Urothelium cell line (cell line): ENCODE measurements around the gene CREB5.

Experiments used
- DNase-seq: peaks from one replicate; pipeline ENCODE4 v3.0.0; 2011; ENCODE audit warnings: low spot score, mixed read lengths
- FAIRE-seq: peaks from 2 replicates; lab custom pipeline; 2011; peaks lifted over from hg19 to GRCh38; lab: Jason Lieb, UNC

CREB5 gene

DNA sequence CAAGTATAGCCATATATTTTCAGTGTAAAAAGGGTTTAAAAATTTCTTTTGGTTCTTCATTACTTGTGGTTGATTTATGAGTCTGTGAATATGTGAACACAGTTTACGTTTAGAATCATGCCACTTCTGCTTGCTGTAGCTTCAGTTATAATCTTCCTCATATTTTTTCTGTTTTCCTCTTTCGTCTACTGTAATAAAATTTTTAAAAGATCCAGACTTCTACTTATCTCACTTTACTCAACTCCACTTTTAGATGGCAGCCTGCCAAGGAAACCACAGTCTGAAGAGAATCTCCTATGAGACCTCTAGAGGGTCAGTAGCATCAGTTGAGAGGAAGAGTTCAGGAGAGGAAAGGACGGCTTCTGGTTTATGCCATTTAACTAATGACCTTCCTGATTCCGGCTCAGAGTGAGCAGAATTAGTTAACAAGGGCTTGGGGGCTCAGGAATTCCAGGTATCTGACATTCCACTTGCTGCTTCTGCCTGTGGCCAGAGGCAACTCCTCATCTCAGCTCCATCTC is 21.4 kb downstream of the CREB5 start:
- peak; percentile 36 for DNase-seq
- no peak for FAIRE-seq

DNA sequence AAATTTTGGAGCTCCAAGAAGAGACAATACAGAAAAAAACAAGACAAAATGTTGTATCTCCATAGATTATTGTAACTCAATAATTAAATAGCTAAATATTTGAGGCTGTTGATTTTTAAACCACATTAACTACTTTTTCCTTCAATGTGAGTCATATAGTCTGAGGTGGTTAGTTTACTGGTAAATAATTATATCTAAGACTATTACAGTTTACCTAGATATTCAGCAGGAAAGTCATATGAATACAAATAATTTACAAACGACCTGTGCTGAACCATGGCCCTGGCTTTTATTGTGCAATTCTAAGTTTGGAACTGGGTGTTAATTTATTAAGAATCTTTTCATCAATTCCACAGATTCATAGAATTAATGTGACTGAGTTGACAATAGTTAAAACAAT is 22.2 kb downstream of the CREB5 start:
- FAIRE-seq (no peak), DNase-seq (no peak)

DNA sequence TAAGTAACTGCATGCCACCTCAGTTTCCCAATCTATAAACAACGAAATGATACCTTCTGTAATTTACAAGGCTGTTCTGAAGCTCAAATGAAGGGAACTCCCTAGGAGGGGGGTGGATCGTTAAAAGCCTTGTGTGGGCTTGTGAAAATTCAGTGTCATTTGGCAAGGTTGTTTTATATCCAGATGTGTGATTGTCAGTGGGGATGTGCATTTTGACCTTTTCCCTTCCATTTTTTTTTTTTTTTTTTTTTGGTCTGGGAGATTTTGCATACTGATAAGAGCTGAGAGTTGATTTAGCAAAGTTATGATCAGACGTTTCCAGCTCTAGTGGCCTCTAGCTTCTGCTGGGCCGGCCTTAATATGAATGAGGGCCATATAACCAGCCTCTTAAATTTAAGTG is 22.8 kb downstream of the CREB5 start:
- DNase-seq (no peak), FAIRE-seq (no peak)

DNA sequence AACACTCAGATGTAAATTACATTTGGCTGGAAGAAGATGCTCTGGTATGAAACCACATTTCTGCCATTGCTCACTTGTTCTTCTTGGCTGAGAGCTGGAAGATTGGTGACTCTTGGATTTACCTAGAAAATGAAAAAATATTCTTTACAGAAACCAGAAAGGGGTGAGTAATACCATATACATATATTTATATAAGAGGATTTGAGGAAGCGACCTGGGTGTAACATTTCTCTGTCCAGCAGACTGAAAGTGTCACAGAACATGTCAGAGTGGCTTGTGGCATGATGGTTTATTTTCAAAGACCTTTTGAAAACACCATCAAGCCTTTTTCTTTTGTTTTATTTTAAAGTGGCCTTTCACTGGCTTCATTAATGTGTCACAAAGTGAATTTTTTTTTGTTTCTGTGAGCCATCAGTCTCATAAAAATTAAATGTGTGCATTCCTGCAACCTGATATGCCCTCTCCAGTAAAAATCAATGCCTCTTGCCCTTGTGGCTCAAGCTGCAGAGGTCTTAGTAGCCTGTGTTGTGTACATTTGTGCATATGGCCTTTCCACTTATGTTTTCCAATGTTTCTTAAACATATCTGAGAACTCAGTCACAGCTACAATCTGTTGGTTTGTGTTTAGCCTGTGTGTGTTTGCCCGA is 23.5 kb downstream of the CREB5 start:
- no peak for DNase-seq
- FAIRE-seq = no peak

DNA sequence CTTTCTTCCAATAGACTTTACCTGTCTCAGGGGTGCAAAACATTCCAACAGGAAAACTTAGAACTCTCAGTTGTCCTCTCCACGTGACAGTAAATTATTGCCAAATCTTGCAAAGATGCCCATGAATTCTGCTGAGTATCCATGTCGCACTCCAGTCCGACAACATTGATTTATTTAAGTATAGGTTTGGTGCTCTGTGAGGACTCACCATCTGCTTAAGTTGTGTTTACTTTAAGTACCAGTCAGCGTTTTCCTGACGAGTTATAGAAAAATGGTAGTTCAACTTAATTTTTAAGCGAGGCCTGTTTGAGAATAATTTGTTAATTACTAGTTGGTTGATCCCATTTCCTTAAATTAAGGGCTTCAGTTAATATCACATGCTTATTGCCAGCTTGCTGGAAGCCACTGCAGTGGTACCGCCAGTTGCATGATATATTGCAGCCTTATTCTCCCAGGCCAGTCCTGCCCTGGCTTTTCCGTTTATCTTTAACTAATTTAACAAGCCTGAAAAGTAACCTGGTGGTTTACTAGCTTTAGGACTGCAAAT is 27.8 kb downstream of the CREB5 start:
- FAIRE-seq (no peak), DNase-seq (no peak)

DNA sequence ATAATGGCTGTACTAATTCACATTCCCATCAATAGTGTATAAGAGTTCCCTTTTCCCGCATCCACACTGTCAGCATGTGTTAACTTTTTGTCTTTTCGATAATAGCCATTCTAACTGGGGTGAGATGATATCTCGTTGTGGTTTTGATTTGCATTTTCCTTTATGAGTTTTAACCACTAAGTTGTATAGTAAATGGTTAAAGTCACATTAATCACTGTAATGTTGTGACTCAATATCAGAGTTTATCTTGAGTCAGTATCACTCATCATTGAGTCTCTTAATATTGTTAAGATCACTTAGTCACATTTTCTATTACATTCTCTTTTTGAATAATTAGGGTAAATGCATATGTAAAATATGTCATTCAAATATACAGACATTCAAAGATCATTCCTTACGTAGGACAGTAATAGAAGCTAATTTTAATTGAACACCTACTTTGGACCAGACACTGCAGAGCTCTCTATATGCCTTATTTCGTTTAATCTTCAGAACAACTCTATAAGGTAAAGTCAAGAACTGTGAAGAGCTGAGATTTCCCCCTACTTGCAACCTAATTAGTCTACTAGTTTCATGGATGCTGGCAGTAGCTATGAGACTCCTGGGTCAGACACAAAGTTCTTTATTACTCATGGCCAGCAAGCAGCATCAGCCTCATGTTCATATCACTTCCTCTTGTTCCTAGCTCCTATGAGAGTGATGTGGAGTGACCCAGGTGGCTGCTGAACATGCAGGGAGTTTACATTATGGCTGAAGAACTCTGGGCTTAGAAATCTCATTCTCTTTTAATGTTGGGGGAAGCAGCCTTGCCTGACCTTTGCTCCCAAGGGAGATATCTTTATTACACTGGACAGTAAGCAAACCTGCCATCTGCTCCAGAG is 30.5 kb downstream of the CREB5 start:
- no peak for DNase-seq
- FAIRE-seq = peak; percentile 37

DNA sequence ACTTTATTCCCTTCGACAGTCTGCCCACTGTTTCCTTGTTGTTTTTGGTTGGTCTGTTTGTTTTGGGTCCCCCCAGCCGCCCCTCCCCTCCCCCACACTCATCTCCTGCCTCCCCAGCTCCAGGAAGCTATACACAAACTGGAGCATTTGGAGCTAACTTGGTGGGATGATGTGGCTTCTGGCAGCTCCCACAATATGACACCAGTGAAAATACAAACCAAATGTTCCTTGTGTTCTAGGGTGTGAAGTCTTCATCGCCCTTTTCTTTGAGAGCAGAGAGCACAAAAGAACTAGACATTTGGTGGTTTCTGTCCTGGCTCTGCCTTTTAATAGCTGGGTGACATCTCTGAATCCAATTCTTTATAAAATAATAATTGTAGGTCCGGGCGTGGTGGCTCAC is 33.8 kb downstream of the CREB5 start:
- FAIRE-seq (no peak), DNase-seq (no peak)

DNA sequence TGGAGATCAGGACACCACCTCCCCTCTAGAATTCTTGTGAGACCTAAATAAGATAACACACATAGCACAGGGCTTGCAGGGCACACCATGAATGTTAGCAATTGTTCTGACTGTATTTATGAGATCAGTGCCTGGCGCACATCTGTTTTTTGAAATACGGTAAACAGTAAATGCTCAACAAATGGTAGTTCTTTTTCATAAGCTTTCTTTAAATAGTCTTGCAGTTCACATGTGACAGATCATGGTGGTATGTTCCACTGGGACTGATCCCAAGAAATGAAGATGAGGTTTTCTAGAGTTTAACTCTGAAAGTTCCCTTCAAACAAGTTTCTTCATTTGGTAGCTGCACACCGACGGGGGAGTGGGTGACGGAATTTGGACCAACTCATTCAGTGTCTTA is 34.8 kb downstream of the CREB5 start:
- FAIRE-seq (no peak), DNase-seq (no peak)

DNA sequence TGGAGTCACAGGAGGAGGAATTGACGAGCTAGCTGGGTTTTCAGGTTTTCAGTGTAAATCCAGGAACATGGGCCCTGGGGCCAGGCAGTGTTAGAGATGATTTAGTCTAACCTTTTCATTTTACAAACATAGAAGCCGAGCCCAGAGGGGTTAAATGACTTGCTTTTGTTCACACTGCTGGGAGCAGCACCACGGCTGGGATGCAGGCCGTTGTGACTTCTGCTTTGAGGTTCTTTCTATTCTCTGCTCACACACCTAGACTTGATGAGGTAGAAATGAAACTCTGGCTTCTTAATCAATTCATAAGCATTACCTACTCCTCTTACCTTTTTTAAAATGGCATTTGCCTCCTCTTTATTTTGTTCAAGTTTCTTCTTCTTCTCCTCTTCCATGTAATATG is 36.4 kb downstream of the CREB5 start:
- DNase-seq = no peak
- no peak for FAIRE-seq

DNA sequence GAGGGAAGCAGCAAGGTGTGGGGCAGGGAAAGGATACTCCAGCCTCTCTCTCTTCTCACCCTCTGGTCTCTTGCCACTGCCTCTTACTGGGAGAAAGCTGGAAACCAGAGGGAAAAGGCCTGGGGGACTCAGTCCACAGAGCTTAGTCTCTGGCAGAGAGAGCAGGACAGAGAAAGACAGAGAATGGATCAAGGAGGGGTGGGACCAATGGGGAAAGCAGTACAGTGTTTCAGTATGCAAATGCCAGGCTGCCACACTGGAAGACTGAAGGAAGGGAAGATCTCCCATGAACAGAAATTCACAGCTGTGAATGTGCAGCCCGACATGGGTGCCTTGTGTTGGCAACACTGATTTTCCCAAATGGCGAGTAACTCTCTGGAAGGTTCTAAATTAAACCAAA is 40.4 kb downstream of the CREB5 start:
- no peak for FAIRE-seq
- no peak for DNase-seq

DNA sequence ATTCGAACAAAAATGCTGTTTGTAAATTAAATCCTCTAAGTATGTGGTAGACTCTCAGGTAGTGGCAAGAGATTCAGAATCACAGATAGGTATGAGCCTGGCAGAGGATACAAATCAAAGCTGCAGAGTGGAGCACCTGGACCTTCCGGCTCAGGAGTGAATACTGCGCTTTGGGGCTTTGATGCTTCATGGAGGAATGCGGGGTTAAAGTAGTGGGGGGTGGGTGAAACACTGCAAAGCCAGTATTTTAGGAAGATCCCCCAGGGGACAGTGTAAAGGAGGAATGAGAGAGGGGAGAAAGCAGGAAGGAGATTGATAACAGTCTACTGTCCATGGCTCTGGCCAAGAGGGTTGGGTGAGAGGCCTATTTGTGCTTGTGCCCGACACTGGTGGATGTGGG is 43.2 kb downstream of the CREB5 start:
- DNase-seq = no peak
- no peak for FAIRE-seq

DNA sequence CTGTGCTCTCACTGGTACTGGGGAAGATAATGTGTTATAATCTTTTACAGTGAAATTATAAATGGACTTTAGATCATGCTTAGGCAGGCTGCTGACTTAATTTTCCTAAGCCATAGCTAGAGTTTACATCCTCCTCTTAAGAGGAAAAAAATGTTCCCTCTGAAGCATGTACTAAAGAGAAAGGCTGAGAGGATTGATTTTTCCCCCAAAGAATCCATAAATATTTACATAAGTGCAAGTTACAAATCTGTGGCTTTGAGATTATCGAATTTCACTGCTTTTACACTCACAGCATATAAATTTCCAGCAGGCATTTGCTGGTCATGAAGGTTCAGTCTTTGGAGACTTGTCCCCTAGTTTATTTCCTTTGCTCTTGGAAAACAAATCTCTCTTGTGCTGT is 43.7 kb downstream of the CREB5 start:
- FAIRE-seq (no peak), DNase-seq (no peak)

DNA sequence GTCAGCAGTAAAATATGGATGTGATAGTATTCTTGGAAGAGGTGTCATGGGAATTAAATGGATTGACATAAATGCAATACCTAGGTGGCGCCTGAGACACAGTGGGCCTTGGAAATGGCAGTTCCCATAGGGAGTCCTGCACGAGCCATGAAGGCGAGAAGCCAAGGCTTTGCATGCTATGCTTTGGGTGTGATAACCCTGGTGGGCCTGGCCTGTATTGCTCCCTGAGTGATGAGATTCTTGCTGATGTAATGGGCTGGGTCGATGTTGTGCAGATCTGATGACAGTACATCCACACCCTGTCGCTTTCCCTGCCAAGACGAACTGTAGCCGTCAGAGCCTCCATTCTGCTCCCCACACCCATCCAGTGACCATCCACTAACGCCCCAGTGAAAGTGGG is 46.4 kb downstream of the CREB5 start:
- DNase-seq = no peak
- FAIRE-seq = peak; percentile 88

DNA sequence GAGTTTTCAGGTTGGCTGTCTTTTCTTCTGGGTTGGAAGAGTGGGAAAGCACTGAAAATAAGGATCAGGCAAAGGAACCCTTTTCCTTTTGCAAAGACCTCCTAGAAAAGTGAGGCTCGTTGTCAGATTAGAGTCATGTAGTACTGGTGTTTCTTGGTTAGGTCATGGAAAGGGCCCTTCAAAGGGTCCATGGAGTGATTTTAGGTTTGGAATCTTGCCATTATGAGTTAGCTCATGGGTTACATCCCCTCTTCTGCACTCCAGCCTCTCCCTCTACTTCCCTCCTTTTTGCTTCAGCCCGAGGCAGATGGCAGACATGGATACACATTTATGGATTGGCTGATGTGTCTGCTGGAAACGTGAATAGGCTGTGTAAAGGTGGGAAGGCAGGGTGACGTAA is 47.0 kb downstream of the CREB5 start:
- FAIRE-seq = no peak

DNA sequence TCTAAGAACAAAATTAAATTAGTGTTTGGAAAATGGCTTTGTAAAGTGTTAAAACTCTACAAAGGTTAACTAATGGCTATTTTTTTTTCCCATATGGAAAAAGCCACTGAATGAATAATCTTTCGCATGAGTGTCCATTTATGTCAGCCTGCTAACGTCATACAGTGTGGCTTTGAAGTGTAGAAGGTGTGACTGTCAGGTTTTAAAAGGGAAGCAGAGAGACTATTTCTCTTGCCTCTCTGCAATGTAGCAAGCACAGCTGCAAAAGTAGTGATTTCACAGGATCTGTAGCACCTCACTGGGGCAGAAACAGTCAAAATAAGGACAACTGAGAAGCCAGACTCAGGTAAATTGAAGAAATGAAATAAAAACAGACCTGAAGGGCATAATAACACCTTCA is 53.4 kb downstream of the CREB5 start:
- no peak for FAIRE-seq
- no peak for DNase-seq

More for the DNA sequence above, 47.0 kb downstream of the CREB5 start:
- no peak for DNase-seq

DNA sequence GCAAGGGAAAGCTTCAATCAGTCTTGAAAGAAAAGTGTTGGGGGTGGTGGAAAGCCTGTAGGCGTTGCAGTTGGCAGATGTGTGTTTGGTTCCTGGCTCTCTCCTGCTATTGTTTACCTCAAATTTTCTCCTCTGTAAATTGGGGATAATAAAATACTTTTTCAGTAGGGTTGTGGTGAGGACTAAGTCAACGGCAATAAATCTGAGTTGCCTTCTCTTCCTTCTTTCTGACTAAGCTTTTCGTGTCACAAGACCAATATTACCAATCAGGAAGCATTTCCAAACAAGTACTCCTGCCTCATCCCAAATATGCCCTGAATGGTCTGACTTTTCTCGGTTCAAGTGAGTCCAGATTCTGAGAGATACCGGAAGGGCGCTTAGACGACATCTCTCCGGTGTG is 54.0 kb downstream of the CREB5 start:
- FAIRE-seq (no peak), DNase-seq (no peak)

DNA sequence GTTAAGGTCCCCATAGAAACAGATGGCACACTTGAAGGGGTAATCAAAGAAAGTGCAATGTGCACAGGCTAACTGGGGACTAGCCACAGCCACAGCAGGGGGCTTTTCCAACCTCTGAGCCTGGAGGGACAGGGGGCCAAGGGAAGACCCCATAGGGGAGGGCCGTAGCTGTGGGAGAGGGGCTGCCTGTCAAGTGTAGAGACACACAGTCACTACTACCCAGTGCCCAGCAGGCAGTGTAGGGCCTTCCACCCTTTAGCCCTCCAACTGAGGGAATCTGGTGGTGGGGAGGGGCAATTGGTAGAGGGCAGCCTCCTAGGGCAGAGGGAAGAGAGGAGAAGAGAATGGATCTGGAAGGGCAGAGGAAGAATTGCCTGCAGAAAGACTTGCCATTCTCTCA is 54.6 kb downstream of the CREB5 start:
- FAIRE-seq = no peak
- no peak for DNase-seq

DNA sequence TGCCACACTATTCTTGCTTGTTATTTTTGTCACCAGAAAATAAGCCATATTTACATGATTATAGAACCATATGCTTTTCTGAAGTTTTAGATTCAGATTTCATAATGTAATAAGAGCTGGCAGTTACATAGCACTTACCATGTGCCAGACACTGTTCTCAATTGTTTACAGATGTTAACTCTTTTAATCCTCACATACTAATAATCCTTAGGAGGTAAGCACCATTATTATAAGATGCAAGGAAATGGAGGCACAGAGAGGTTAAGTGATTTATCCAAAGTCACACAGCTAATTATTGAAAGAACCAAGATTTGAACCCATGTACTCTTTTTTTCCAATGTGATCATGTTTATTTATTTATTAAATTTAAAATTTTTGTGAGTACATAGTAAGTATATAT is 57.2 kb downstream of the CREB5 start:
- FAIRE-seq = no peak
- no peak for DNase-seq

DNA sequence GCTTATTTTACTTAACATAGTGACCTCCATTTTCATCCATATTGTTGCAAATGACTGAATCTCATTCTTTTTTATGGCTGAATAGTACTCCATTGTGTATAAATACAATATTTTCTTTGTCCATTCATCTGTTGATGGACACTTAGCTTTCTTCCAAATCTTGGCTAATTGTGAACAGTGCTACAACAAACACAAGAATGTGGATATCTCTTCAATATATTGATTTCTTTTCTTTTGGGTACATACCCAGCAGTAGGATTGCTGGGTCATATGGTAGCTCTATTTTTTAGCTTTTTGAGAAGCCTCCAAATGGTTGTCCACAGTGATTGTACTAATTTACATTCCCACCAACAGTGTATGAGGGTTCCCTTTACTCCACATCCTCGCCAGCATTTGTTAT is 58.0 kb downstream of the CREB5 start:
- FAIRE-seq = no peak

DNA sequence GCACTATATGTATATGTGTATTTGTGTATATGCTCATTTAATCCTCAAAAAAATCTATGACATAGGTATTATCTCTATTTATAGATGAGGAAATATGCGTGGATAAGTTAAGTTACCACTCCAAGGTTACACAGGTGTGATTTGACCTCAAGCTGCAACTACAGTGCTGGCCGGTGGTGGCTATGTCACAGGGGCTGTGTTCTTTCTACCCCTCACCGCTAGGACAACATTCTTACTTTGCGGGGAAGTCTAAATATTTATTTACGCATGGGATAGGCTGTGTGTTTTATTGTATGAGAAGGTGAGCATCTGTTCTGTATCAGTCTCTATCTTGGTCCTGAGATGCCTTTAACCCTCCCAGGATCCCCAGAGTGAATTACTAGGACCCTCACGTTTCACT is 60.0 kb downstream of the CREB5 start:
- FAIRE-seq = no peak
- no peak for DNase-seq

More for the DNA sequence above, 58.0 kb downstream of the CREB5 start:
- DNase-seq = no peak

DNA sequence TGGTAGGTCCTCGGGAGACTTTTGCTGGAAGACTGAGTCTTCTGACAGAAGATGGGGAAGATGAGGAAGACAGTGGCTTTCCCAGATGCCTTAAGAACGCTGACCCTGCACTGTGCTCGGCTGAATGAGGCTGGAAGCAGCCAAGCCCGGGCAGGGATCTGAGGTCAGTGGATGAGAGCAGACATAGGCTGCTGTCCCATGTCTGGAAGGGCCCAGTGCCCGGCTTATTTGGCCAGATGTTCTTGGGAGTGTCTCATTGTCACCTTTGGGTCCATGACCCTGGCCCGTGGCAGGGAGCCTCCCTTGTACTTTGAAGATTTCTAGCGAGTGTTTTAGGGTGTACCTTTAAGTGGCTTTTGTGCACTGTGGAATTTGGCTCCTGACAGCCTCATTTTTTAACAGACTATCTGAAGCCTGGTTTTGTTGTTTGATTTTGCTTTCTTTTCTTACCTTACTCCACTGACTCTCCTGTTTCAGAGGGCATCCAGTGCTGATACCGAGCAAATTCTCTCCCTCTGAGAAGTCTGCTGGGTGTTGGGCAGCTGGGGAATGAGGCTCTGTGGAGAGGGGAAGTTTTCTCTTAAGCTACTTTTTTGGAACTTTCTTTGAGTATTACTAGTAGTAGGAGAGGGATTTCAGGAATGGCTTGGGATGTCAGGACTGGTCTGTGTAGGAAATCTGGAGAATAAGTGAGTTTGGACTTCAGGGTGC is 61.4 kb downstream of the CREB5 start:
- no peak for FAIRE-seq
- DNase-seq = no peak
